Ishikawa (cell line): ENCODE measurements around the gene ALOX5AP.

Experiments
- CREB1 ChIP-seq: IDR thresholded peaks from 2 replicates; pipeline ENCODE4 v1.6.1; 2012; ENCODE audit warnings: low read depth
- EP300 ChIP-seq: IDR thresholded peaks from 2 replicates; pipeline ENCODE4 v1.6.1; 2012; ENCODE audit warnings: borderline replicate concordance
- YY1 ChIP-seq: IDR thresholded peaks from 2 replicates; pipeline ENCODE4 v1.6.1; 2012; ENCODE audit warnings: low read depth
- TF ChIP-seq, protein P1 (sequence below): IDR thresholded peaks from 2 replicates; pipeline ENCODE4 v1.6.1; 2012

DNA sequence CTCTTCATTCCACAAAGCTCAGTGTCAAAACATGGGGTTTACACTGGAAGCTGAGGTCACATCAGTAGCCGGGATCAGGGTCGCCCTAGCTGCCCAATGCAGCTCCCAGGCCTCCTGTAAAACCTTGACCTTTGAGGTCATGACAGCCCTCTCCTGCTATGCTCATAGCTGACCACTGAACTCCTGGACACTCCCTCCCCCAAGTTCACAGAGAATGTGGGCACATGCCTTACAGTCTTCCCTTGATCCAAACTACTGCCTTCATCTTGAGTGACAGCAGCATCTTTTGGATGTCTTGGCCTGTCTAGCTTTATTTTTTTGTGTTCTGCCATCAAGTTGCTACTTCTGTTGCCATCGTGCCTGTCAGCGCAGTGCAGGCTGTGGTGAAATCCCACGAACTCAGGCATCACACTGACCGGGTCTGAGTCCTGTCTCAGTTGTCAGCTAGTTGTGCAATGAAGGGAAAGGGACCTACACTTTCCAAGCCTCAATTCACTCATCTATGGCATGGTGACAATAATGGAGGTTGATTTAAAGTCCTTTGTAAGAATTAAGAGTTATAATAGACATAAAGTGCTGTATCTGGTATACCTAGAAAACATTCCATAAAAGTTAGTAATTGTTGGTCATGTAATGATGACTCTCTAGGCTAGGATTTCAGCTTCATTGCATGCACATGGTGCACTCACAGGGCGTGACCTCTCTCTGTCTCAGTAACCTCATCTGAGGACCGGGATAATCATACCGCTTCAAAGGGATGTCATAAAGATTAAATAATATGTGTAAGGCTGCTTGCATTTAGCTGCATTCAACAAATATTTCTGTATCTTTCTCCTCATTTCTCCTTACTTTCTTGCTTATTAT lies 16.4 kb upstream of the ALOX5AP start:
- TF ChIP-seq CREB1 (no peak), YY1 (no peak), EP300 (no peak)
- TF ChIP-seq, protein P1, sequence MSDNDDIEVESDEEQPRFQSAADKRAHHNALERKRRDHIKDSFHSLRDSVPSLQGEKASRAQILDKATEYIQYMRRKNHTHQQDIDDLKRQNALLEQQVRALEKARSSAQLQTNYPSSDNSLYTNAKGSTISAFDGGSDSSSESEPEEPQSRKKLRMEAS, result no peak
